Left ventricle myocardium inferior (tissue), 1 donor: Measurements from ENCODE around the gene ITGB3. TPM values are rescaled to one million over a fixed set of nuclear protein-coding genes. Genes with fewer than 3 reads are reported as not detected.
"Not testable (repeated sequence)": the region's sequence is repeated elsewhere in the genome, so short reads cannot be mapped to it uniquely, and the experiment has no call there.

Experiments
- DNase-seq: peaks from one replicate; pipeline ENCODE4 v3.0.0-alpha.2; 2020
- H3K27ac ChIP-seq: fragments of 200-600 bp; replicated peaks from 2 replicates; pipeline ENCODE4 v1.8.0; 2021
- H3K27me3 ChIP-seq: fragments of 200-600 bp; 2 replicates; pipeline ENCODE4 v1.8.0; 2021; ENCODE audit warnings: low read depth
- H3K36me3 ChIP-seq: fragments of 200-600 bp; 2 replicates; pipeline ENCODE4 v1.8.0; 2021
- H3K4me1 ChIP-seq: fragments of 200-600 bp; 2 replicates; pipeline ENCODE4 v1.8.0; 2021
- H3K4me3 ChIP-seq: fragments of 200-600 bp; 2 replicates; pipeline ENCODE4 v1.8.0; 2021; ENCODE audit warnings: mild to moderate bottlenecking, moderate library complexity
- H3K9me3 ChIP-seq: fragments of 200-600 bp; replicated peaks from 2 replicates; pipeline ENCODE4 v1.8.0; 2021
- CTCF ChIP-seq: fragments of 200-600 bp; IDR thresholded peaks from 2 replicates; pipeline ENCODE4 v1.8.0; 2021; ENCODE audit warnings: antibody characterized with exemption, mild to moderate bottlenecking, borderline replicate concordance
- intact Hi-C: fragments of 100-400 bp; cut with micrococcal nuclease; formaldehyde crosslinking; loops from one replicate; pipeline ENCODE4 v1.11.0; 2022
- total RNA-seq: library from RNA; stranded (reverse); fragmentation: NEBNext Ultra II Directional; extraction: Animal tissue kit (Norgen Biotek cat#: 25700); gene quantifications from one replicate; pipeline ENCODE4 v1.2.1, GENCODE V29; 2021
- donor health status: DM: no; HTN: yes; CAD: no; lungs with severe emphysema.

ITGB3 gene
- total RNA-seq, 1 donor from 2014 or later = 3.3 TPM

DNA sequence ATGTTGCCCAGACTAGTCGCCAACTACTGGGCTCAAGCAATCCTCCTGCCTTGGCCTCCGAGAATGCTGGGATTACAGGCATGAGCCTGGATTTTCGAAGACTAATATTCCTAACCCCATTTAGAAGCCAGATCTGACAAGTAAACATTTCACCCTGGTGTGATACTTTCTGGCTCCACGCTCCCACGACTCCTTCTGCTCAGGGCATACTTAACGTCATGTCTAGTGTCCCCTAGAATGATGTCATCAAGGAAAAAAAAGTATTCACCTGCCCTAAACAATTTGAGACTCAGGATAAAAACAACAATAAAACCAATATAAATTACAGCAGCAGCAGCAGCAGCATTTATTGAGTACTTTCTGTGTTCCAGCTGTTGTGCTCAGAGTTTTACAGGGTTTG is 13.2 kb downstream of the ITGB3 start:
- Histone ChIP-seq H3K4me1 (peaks cover 38% of the 10 kb centered on the region), H3K9me3 (no peaks in the 10 kb centered on the region), H3K27ac (peak overlapping the region; percentile 5), H3K4me3 (no peak overlapping the region), H3K27me3 (no peaks in the 10 kb centered on the region), H3K36me3 (no peaks in the 10 kb centered on the region)
- intact Hi-C loops = no loop called here
- TF ChIP-seq CTCF = no peak
- no peak for DNase-seq

DNA sequence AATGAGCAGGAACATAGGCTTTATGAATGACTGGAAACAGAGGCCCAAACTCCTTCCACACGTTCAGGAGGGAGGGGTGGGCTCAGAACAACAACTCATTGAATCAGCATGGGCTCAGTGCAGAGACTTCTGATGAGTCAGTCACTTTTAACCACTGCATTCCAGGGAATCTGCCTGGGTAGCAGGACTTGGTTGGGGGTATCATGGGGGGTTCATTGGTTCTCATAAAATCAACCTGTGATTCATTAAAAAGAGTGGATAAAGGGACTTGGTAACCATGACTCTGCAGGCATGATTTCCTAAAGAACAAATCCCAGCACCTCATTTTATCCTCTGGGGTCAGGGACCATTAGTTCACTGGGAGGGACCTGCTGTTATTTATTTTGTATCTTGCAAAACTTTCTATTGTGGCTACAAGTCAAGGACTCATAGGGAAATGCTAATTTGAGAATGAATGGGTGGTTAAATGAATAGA is 13.8 kb downstream of the ITGB3 start:
- no peaks in the 10 kb centered on the region for H3K9me3 ChIP-seq
- H3K4me3 ChIP-seq = no peak overlapping the region
- no peak for DNase-seq
- no peaks in the 10 kb centered on the region for H3K36me3 ChIP-seq
- H3K4me1 ChIP-seq = peaks cover 36% of the 10 kb centered on the region
- peak overlapping the region; percentile 5 for H3K27ac ChIP-seq
- no peaks in the 10 kb centered on the region for H3K27me3 ChIP-seq
- TF ChIP-seq CTCF = no peak
- intact Hi-C loops = no loop called here

DNA sequence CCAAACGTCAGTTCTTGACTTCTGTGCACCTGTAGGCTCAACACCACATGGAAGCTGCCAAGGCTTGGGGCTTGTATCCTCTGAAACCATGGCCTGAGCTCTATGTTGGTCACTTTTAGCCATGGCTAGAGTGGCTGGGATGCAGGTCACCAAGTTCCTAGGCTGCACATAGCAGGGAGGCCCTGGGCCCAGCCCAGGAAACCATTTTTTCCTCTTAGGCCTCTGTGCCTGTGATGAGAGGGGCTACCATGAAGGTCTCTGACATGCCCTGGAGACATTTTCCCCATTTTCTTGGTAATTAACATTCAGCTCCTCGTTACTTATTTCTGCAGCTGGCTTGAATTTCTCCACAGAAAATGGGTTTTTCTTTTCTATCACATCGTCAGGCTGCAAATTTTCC is 15.3 kb downstream of the ITGB3 start:
- H3K27me3 ChIP-seq, H3K36me3 ChIP-seq, intact Hi-C loops, H3K4me3 ChIP-seq, H3K9me3 ChIP-seq, H3K27ac ChIP-seq, DNase-seq: not testable (repeated sequence)
- H3K4me1 ChIP-seq = peaks cover 29% of the 10 kb centered on the region

GRCh38 chr17:47269561-47270280 is 16.1 kb downstream of the ITGB3 start:
- DNase-seq, H3K27ac ChIP-seq, intact Hi-C loops, H3K27me3 ChIP-seq, H3K36me3 ChIP-seq, H3K9me3 ChIP-seq, H3K4me3 ChIP-seq: not testable (repeated sequence)
- peaks cover 32% of the 10 kb centered on the region for H3K4me1 ChIP-seq

GRCh38 chr17:47270946-47271705 is 17.5 kb downstream of the ITGB3 start:
- no peak for DNase-seq
- Histone ChIP-seq H3K4me1 (peaks cover 34% of the 10 kb centered on the region), H3K9me3 (no peaks in the 10 kb centered on the region), H3K4me3 (no peak overlapping the region), H3K27me3 (no peaks in the 10 kb centered on the region), H3K27ac (no peak overlapping the region), H3K36me3 (no peaks in the 10 kb centered on the region)
- TF ChIP-seq CTCF = no peak
- intact Hi-C loops = no loop called here

DNA sequence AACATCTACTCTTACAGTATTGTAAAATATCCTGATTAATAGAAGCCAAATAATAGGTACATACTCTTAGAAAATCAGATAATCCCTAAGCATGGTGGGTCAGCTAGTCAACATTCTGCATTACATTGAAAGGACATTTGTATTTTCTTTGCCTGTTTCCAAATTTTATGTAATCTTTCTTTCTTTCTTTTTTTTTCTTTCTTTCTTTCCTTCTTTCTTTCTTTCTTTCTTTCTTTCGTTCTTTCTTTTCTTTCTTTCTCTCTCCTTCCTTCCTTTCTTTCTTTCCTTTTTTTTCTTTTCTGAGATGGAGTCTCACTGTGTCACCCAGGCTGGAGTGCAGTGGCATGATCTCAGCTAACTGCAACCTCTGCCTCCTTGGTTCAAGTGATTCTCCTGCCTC is 18.9 kb downstream of the ITGB3 start:
- no peak overlapping the region for H3K4me3 ChIP-seq
- DNase-seq = no peak
- TF ChIP-seq CTCF = no peak
- peaks cover 41% of the 10 kb centered on the region for H3K4me1 ChIP-seq
- H3K36me3 ChIP-seq = no peaks in the 10 kb centered on the region
- H3K27ac ChIP-seq = no peak overlapping the region
- intact Hi-C loops = no loop called here
- no peaks in the 10 kb centered on the region for H3K27me3 ChIP-seq
- no peaks in the 10 kb centered on the region for H3K9me3 ChIP-seq
